MCF 10A (cell line): Measurements from ENCODE around the gene WNT3A. TPM values are rescaled to one million over a fixed set of nuclear protein-coding genes. Genes with fewer than 3 reads are reported as not detected.

Source experiments
- BruUV-seq: library from RNA; stranded (reverse); fragments of 400-500 nt; replicated peaks from 2 replicates; lab custom pipeline; 2021; lab: Mats Ljungman, UMichigan
- CTCF ChIA-PET: fragments of 300-600 bp; sonication (Branson Sonifier 250); formaldehyde crosslinking; extraction: SDS; loops from one replicate; lab custom pipeline; 2021; ENCODE audit warnings: antibody characterized with exemption, inconsistent platforms; lab: Yijun Ruan, JAX
- POLR2A ChIA-PET: fragments of 300-600, 350-650 bp; sonication (Branson Sonifier 250); formaldehyde crosslinking; extraction: SDS; loops from one replicate; lab custom pipeline; 2020; ENCODE audit warnings: antibody characterized with exemption, inconsistent platforms; lab: Yijun Ruan, JAX
- DNase-seq: peaks from one replicate; pipeline ENCODE4 v3.0.0-alpha.2; 2018; ENCODE audit not compliant: unreplicated experiment
- H3K27ac Mint-ChIP-seq: one replicate; pipeline ENCODE4 v1.8.0; 2022; ENCODE audit warnings: mild to moderate bottlenecking, low read depth, mixed read lengths; ENCODE audit not compliant: unreplicated experiment
- H3K27me3 Mint-ChIP-seq: one replicate; pipeline ENCODE4 v1.8.0; 2022; ENCODE audit warnings: mixed read lengths; ENCODE audit not compliant: insufficient read depth, unreplicated experiment
- H3K36me3 Mint-ChIP-seq: one replicate; pipeline ENCODE4 v1.8.0; 2022; ENCODE audit warnings: mild to moderate bottlenecking, moderate library complexity, mixed read lengths; ENCODE audit not compliant: insufficient read depth, unreplicated experiment
- H3K4me1 Mint-ChIP-seq: one replicate; pipeline ENCODE4 v1.8.0; 2022; ENCODE audit warnings: mixed read lengths; ENCODE audit not compliant: insufficient read depth, unreplicated experiment
- H3K4me3 Mint-ChIP-seq: one replicate; pipeline ENCODE4 v1.8.0; 2022; ENCODE audit warnings: mild to moderate bottlenecking, moderate library complexity, mixed read lengths; ENCODE audit not compliant: unreplicated experiment
- H3K9me3 Mint-ChIP-seq: one replicate; pipeline ENCODE4 v1.8.0; 2022; ENCODE audit warnings: mixed read lengths; ENCODE audit not compliant: unreplicated experiment
- CTCF ChIP-seq: fragments of 200-600 bp; IDR thresholded peaks from one replicate; pipeline ENCODE4 v1.8.0; 2022; ENCODE audit warnings: antibody characterized with exemption, mild to moderate bottlenecking; ENCODE audit not compliant: unreplicated experiment
- intact Hi-C: fragments of 100-400 bp; cut with micrococcal nuclease; formaldehyde crosslinking; loops from 2 replicates; pipeline ENCODE4 v1.14.1; 2022
- total RNA-seq: library from RNA; stranded (reverse); gene quantifications from 2 replicates; pipeline ENCODE4 v1.2.3, GENCODE V29; 2022

The WNT3A gene
- total RNA-seq, 1 experiment from 2014 or later: not detected

DNA sequence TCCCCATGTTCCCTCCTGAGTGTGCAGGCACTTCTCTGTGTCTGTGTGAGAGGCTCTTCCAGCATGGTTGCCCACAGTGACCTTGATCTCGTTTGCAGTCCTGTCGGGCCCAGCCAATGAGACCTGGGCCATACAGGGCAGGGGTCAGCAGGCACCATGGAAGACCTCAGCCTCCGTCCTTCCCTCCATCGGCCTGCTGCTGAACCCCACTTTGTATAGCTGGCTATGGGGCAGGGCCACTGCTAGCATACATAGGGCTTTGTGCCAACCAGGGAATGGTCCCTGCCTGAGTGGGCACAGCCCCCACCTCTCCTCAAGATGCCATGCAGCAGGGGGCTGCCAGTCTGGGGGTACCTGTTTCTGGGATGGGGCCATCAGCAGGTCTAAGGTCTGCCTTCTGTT, 92.5 kb downstream of the WNT3A start:
- Mint-ChIP-seq H3K4me3 (no peak overlapping the region), H3K9me3 (peaks cover 16% of the 10 kb centered on the region), H3K27ac (no peak overlapping the region), H3K27me3 (no peaks in the 10 kb centered on the region), H3K36me3 (peaks cover 80% of the 10 kb centered on the region), H3K4me1 (peaks cover 43% of the 10 kb centered on the region)
- TF ChIP-seq CTCF: no peak
- BruUV-seq: no TSS peak
- intact Hi-C loops: no loop called here
- DNase-seq: no peak
- ChIA-PET POLR2A (interaction anchor here (0.6 to 5.6 kb wide), 9 partner anchors 10 to 359 kb away, joined by 3 to 56 read pairs (median 7); partner anchors contain the start of genes ARF1 and MRPL55), CTCF (interaction anchor here (0.9 to 4.0 kb wide), 5 partner anchors 10 to 101 kb away, joined by 4 to 26 read pairs (median 12); partner anchors contain the start of gene ARF1)

- intact Hi-C loops: loop anchor here (10.0 kb wide), 1 partner anchor 616 kb away; no protein-coding TSS in a partner anchor
- ChIA-PET CTCF (interaction anchor here (0.7 to 4.0 kb wide), 6 partner anchors 14 to 155 kb away, joined by 3 to 26 read pairs (median 4); partner anchors contain the start of gene ARF1), POLR2A (interaction anchor here (0.6 to 5.6 kb wide), 13 partner anchors 12 to 337 kb away, joined by 3 to 56 read pairs (median 7); partner anchors contain the start of gene ARF1)
- Mint-ChIP-seq H3K27me3 (no peaks in the 10 kb centered on the region), H3K4me3 (peak overlapping the region; percentile 87), H3K9me3 (no peaks in the 10 kb centered on the region), H3K36me3 (peaks cover 78% of the 10 kb centered on the region), H3K4me1 (peaks cover 33% of the 10 kb centered on the region), H3K27ac (peak overlapping the region; percentile 50)
- BruUV-seq: TSS peak; percentile 75
- peak; percentile 41 for DNase-seq
- no peak for TF ChIP-seq CTCF
Observed at GRCh38 chr1:228100822-228101613, 94.2 kb downstream of the WNT3A start.

GRCh38 chr1:228101614-228101993, 94.8 kb downstream of the WNT3A start:
- intact Hi-C loops: loop anchor here (10.0 kb wide), 1 partner anchor 617 kb away; no protein-coding TSS in a partner anchor
- Mint-ChIP-seq H3K9me3 (no peaks in the 10 kb centered on the region), H3K4me1 (peaks cover 32% of the 10 kb centered on the region), H3K4me3 (peak overlapping the region; percentile 87), H3K27ac (peak overlapping the region; percentile 50), H3K27me3 (no peaks in the 10 kb centered on the region), H3K36me3 (peaks cover 77% of the 10 kb centered on the region)
- TF ChIP-seq CTCF: no peak
- DNase-seq: peak; percentile 30
- POLR2A ChIA-PET: interaction anchor here (0.6 to 5.6 kb wide), 10 partner anchors 13 to 357 kb away, joined by 3 to 56 read pairs (median 6); partner anchors contain the start of gene ARF1
- no TSS peak for BruUV-seq
- CTCF ChIA-PET: interaction anchor here (0.6 to 3.2 kb wide), 4 partner anchors 14 to 103 kb away, joined by 3 to 12 read pairs (median 6); partner anchors contain the start of genes ARF1 and GJC2
